T-helper 1 cell treated with Interleukin-12 subunit alpha and Interleukin-12 subunit beta and Interleukin-4 antibody, amounts not matched to agents 30 μg/mL and 1 μg/mL, for 36 hours (primary cell): ENCODE measurements around the gene CEP131.
"Not testable (repeated sequence)": the region's sequence is repeated elsewhere in the genome, so short reads cannot be mapped to it uniquely, and the experiment has no call there.

Source experiments
- H3K27ac Mint-ChIP-seq: one replicate; pipeline ENCODE4 v1.8.0; 2021; ENCODE audit warnings: mild to moderate bottlenecking, mixed read lengths
- H3K27me3 Mint-ChIP-seq: one replicate; pipeline ENCODE4 v1.8.0; 2021; ENCODE audit warnings: low read depth, mixed read lengths
- H3K36me3 Mint-ChIP-seq: one replicate; pipeline ENCODE4 v1.8.0; 2021; ENCODE audit warnings: low read depth, mixed read lengths
- H3K4me1 Mint-ChIP-seq: one replicate; pipeline ENCODE4 v1.8.0; 2021; ENCODE audit warnings: low read depth, mixed read lengths
- H3K4me3 Mint-ChIP-seq: one replicate; pipeline ENCODE4 v1.8.0; 2021; ENCODE audit warnings: mild to moderate bottlenecking, moderate library complexity, mixed read lengths
- H3K9me3 Mint-ChIP-seq: one replicate; pipeline ENCODE4 v1.8.0; 2021; ENCODE audit warnings: mixed read lengths

Gene CEP131

DNA sequence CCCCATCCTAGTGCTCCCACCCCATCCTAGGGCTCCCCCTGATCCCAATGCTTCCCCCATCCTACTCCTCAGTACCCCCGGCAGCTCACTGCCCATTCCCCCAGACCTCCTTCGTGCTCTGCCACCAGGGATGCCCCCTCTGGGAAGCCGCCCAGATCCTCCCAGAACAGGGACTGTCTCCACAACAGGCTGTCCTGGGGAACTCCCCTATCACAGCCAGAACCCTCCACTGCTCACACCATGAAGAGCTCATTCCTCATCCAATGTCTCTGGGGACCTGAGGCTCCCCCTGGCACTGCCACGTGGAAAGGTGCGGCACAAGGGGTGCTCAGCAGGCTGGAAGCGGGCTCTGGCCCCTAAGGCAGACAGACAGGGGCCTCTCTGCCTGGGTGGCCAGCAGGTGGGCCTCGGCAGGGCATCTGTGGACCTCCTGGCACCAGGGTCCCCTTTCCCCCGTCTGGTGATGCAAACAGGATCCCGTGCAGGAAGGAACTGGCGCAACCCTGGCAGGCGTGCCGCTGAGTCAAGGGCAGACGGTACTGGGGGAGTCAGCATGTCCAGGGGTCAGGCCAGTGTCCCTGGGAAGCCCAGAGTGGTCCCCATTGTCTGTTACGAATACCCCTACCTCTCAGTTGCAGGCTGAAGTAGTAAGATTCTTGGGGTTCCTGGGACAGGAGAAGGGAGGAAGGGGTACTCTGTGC is 72.2 kb downstream of the CEP131 start:
- no peak overlapping the region for H3K27ac Mint-ChIP-seq
- H3K4me1 Mint-ChIP-seq: no peaks in the 10 kb centered on the region
- no peaks in the 10 kb centered on the region for H3K36me3 Mint-ChIP-seq
- H3K27me3 Mint-ChIP-seq: no peaks in the 10 kb centered on the region
- no peak overlapping the region for H3K4me3 Mint-ChIP-seq
- no peaks in the 10 kb centered on the region for H3K9me3 Mint-ChIP-seq

DNA sequence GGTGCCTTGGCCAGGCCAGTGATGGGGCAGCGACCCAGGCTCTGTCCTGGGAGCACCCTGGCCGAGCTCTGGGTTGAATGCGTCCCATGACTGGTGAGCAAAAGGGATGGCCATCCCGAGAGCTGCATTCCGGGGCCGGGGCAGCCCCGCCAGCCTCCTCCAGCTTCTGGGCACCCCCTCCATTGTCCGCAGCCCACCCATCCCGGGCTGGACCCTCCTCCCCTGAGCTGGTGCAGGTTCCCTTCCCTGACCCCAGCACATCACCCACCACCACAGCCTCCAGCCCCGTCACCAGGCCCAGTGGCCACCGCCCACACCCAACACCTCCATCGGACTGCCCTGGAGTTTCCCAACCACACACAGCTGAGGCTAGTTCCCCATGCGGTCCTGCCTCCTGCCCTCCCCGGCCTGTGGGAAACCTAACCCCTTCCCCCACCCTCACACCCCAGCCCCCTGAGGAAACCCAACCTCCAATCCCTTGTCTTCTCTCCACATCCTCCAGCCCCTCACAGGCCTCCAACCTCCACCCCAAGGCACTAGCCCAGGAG is 73.7 kb downstream of the CEP131 start:
- H3K4me3 Mint-ChIP-seq: no peak overlapping the region
- H3K27ac Mint-ChIP-seq: no peak overlapping the region
- no peaks in the 10 kb centered on the region for H3K27me3 Mint-ChIP-seq
- H3K36me3 Mint-ChIP-seq: no peaks in the 10 kb centered on the region
- H3K9me3 Mint-ChIP-seq: no peaks in the 10 kb centered on the region
- H3K4me1 Mint-ChIP-seq: no peaks in the 10 kb centered on the region

DNA sequence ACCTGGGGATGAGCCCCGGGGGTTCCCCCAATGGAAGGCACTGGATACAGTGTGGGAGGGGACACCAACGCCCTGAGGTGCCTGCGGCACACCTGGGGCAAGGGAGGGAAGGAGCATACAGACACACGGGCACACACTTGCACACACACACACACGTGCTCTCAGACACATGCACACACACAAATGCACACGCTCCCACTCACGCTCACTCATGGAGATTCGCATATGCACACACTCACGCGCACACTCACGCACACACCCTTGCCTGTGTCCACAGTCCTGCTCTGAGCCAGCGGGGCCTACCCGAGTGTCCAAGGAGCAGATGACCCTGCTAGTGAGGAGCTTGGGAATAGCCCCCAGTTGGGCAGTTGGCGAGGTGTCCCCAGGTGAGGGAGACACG is 74.2 kb downstream of the CEP131 start:
- Mint-ChIP-seq H3K27ac (no peak overlapping the region), H3K27me3 (no peaks in the 10 kb centered on the region), H3K4me3 (no peak overlapping the region), H3K4me1 (no peaks in the 10 kb centered on the region), H3K36me3 (no peaks in the 10 kb centered on the region), H3K9me3 (no peaks in the 10 kb centered on the region)

DNA sequence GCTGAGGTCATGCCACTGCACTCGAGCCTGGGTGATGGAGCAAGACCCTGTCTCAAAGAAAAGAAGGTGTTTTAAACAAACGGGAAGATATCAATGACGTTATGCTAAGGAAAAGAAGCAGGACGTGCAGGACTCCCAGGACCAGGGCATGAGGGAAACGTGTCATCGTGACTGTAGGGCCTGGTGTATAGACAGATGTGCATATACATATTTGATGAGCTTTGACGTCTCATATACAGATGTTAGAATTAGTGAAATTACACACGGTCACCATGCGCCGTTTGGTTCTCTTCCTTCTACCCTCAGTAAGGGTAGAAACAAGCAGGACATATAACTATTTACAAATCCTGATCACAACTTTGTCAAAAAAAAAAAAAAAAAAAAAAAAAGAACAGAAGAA is 75.1 kb downstream of the CEP131 start:
- no peak overlapping the region for H3K4me3 Mint-ChIP-seq
- no peaks in the 10 kb centered on the region for H3K9me3 Mint-ChIP-seq
- H3K27ac Mint-ChIP-seq: no peak overlapping the region
- H3K36me3 Mint-ChIP-seq: no peaks in the 10 kb centered on the region
- H3K4me1 Mint-ChIP-seq: no peaks in the 10 kb centered on the region
- no peaks in the 10 kb centered on the region for H3K27me3 Mint-ChIP-seq

DNA sequence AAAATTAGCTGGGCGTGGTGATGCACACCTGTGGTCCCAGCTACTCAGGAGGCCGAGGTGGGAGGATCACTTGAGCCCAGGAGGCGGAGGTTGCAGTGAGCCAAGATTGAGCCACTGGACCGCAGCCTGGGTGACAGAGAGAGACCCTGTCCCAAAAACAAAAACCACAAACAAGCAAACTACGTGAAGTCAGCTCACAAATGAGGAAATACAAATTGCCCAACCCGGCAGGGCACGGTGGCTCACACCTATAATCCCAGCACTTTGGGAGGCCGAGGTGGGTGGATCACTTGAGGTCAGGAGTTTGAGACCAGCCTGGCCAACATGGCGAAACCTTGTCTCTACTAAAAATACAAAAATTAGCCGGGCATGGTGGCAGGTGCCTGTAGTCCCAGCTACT is 76.6 kb downstream of the CEP131 start:
- not testable (repeated sequence) for H3K36me3 Mint-ChIP-seq, H3K4me3 Mint-ChIP-seq, H3K27me3 Mint-ChIP-seq, H3K4me1 Mint-ChIP-seq, H3K27ac Mint-ChIP-seq, H3K9me3 Mint-ChIP-seq

DNA sequence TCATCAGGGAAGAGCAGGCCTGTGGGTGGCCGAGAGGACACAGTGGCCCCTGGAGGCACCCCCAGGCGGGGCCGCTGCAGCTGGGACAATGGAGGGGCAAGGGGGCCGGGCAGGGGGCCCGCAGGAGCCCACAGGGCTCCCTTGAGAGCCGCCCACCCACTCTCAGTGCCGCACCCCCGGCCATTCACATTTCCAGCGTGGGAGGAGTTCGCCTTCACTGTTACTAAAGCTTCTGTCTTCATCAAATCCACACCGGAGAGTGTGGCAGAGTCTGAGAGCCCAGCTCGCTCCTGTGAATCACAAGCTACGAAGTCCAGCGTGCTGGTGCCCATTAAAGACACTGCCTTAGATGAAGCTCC is 78.4 kb downstream of the CEP131 start:
- no peaks in the 10 kb centered on the region for H3K36me3 Mint-ChIP-seq
- no peak overlapping the region for H3K4me3 Mint-ChIP-seq
- H3K9me3 Mint-ChIP-seq: no peaks in the 10 kb centered on the region
- H3K27ac Mint-ChIP-seq: no peak overlapping the region
- no peaks in the 10 kb centered on the region for H3K27me3 Mint-ChIP-seq
- H3K4me1 Mint-ChIP-seq: no peaks in the 10 kb centered on the region

DNA sequence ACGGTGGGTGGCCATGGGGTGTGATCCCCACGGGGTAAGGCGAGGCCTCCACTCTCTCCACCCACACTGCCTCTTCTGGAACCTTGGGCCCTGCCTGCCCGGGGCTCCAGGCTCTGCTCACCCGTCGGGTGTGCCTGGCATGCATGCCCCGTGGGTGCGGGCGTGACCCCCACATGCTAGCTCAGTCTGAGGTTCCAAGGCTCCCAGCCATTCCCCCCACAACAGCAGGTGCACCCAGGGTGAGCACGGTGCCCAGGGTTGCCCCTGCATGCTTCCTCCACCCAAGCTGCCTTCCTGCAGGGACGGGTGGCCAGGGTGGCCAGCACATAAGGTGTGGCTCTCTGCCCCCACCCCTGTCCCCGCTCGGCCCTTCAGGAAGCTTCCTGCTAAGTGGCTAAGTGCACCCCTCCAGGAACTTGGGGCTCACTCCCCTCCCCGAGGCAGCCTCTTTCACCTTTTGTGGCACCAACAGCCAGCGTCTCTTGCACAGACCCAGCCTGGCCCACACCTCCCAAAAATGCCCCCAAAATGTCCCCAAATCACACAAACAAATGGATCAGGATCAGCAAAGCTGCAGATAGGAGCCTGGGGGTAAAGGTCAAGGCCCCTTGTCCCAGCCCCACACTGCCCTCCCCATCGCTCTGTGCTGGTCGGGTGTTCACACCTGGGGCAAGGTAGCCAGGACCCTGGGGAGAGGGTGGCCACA is 78.9 kb downstream of the CEP131 start:
- no peak overlapping the region for H3K4me3 Mint-ChIP-seq
- H3K27me3 Mint-ChIP-seq: no peaks in the 10 kb centered on the region
- no peaks in the 10 kb centered on the region for H3K4me1 Mint-ChIP-seq
- no peaks in the 10 kb centered on the region for H3K36me3 Mint-ChIP-seq
- H3K27ac Mint-ChIP-seq: no peak overlapping the region
- H3K9me3 Mint-ChIP-seq: peaks cover 4% of the 10 kb centered on the region

DNA sequence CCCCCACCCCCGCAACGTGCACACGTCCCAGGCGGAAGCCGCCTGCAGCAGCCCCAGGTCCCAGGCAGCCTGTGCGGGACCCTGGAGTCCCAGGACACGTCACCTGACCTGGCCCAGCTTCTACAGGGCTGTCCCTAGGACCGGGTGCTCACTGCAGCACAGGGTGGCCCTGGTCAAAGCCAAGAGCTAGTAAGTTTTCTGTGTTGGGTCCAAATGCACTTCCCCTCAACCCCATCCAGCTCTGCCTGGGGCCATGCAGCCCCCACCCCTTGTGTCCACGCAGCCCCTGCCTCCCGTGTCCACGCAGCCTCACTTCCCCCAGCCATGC is 79.6 kb downstream of the CEP131 start:
- Mint-ChIP-seq H3K9me3 (peaks cover 11% of the 10 kb centered on the region), H3K4me3 (no peak overlapping the region), H3K27me3 (no peaks in the 10 kb centered on the region), H3K27ac (no peak overlapping the region), H3K4me1 (no peaks in the 10 kb centered on the region), H3K36me3 (no peaks in the 10 kb centered on the region)

DNA sequence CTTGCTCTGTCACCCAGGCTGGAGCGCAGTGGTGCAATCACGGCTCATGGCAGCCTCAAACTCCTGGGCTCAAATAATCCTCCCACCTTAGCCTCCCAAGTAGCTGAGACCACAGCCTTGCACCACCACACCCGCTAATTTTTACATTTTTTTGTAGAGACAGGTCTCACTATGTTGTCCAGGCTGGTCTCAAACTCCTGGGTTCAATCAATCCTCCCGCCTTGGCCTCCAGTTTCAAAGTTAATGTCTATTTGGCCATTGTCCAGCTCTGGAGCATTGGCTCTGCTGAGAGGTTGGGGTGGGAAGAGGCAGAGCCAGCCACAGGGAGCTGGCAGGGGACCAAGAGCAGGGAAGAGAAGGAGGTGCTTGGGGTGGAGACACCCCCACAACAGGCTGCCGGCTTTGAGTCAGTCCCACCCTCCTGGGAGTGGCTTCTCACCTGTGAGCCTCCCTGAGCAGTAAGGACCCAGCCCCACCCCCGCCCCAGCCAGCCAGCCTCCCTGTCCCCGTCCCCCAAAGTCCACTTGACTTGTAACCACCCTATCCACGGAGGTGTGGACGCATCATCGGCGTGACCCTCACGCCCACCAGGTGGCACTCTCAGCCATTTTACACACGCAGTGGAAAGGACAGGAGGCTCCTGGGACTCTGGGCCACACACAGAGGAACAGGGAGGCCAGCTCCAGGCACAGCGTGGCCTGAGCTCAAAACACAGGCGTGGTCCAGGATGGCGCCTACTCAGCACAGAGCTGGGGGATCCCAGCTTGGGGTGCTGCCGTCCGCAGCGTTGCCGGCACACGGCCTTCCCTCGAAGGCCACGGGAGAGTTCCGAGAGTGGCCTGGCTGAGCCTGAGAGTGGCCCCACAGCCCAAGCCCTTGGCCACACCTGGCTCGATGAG is 80.2 kb downstream of the CEP131 start:
- no peak overlapping the region for H3K27ac Mint-ChIP-seq
- H3K4me3 Mint-ChIP-seq: no peak overlapping the region
- H3K9me3 Mint-ChIP-seq: peaks cover 17% of the 10 kb centered on the region
- H3K4me1 Mint-ChIP-seq: no peaks in the 10 kb centered on the region
- no peaks in the 10 kb centered on the region for H3K36me3 Mint-ChIP-seq
- no peaks in the 10 kb centered on the region for H3K27me3 Mint-ChIP-seq

DNA sequence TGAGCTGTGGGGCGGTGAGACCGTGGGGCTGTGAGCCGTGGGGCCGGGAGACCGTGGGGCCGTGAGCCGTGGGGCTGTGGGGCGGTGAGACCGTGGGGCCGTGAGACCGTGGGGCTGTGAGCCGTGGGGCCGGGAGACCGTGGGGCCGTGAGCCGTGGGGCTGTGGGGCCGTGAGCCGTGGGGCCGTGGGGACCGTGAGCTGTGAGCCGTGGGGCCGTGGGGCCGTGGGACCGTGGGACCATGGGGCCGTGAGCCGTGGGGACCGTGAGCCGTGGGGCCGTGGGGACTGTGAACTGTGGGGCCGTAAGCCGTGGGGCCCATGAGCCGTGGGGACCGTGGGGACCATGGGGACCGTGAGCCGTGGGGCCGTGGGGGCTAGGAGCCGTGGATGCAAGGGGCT is 82.1 kb downstream of the CEP131 start:
- Mint-ChIP-seq H3K27ac (no peak overlapping the region), H3K36me3 (no peaks in the 10 kb centered on the region), H3K4me3 (no peak overlapping the region), H3K4me1 (no peaks in the 10 kb centered on the region), H3K27me3 (no peaks in the 10 kb centered on the region), H3K9me3 (peaks cover 18% of the 10 kb centered on the region)

DNA sequence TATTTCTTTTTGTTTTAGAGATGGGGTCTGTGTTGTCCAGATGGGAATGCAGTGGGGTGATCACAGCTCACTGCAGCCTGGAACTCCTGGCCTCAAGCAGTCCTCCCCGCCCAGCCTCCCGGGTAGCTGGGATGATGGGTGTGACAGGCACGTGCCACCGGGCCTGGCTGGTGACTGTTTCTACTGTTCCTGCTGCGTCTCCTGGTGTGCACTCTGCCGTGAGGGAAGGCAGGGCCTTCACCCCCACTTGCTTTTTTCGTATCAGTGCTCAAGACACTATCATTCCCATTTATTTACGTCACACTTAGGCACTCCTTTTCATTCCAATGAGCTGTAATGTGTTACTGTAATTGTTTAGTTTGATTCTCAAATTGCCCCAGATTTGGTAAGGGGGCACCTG is 82.7 kb downstream of the CEP131 start:
- Mint-ChIP-seq H3K36me3 (no peaks in the 10 kb centered on the region), H3K4me1 (no peaks in the 10 kb centered on the region), H3K27me3 (no peaks in the 10 kb centered on the region), H3K9me3 (peaks cover 18% of the 10 kb centered on the region), H3K4me3 (no peak overlapping the region), H3K27ac (no peak overlapping the region)
